Regular cardiac myocyte (primary cell): ENCODE measurements around the gene TM9SF1. TPM values are rescaled to one million over a fixed set of nuclear protein-coding genes. Genes with fewer than 3 reads are reported as not detected.

ENCODE experiments used
- total RNA-seq: library from RNA; depleted of rRNA; stranded (reverse); fragments of >200 nt; gene quantifications from 2 replicates; pipeline ENCODE4 v1.2.3, GENCODE V29; 2014

Gene TM9SF1
- total RNA-seq, result 78.4 and 80.1 TPM in 2 replicates

DNA sequence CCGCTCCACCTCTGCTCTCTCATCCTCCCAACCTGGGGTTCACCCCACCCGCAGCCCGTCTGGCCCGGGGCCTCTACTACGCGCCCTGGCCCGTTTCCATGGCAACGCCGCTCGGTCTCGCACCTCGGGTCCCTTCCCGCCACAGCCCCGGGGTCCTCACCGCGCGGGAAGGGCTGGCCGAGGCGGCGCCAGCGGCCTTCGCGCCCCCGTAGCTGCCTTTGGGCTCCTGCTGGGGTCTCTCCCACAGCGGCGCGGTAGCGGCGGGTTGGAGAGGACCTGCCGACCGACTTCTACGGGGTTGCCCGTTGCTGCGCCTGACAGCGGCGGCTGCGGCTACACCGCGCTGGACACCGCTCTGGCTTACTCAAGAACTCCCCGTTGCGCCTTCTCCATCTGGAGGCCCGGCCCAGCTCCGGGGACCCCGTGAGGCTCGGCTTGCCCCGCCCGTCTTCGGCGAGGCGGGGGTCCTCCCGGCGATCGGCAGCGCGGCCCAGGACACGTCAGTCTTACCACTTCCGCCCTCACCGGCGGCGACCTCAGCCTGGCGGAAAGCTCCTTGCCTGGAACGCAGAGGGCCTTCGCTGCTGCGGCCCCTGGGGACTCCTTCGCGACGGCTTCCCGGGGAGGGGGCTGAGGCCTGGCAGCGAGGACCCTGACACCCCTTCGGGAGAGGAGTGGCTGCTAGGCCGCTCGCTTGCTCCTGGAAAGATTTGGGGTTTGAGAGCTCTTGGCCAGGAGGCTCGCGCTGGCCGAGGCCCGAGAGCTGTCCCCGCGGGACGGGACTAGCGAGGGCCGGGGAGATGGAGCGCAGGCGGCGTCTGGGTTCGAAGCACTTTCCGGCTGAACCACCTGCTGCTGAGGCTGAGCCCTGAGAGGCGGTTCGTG lies at the start of gene TM9SF1:
Gene TM9SF1, minus strand, starts transcription at position 256 of the 885 bp plus-strand sequence. CDS start 422 bp downstream, outside the sequence.

GRCh38 chr14:24232645-24233537 lies 37.6 kb upstream of the TM9SF1 start, which contains the start of gene GMPR2:
Gene GMPR2 (plus strand): TSS chr14:24232929. CDS start chr14:24233254, 325 bp downstream.

DNA sequence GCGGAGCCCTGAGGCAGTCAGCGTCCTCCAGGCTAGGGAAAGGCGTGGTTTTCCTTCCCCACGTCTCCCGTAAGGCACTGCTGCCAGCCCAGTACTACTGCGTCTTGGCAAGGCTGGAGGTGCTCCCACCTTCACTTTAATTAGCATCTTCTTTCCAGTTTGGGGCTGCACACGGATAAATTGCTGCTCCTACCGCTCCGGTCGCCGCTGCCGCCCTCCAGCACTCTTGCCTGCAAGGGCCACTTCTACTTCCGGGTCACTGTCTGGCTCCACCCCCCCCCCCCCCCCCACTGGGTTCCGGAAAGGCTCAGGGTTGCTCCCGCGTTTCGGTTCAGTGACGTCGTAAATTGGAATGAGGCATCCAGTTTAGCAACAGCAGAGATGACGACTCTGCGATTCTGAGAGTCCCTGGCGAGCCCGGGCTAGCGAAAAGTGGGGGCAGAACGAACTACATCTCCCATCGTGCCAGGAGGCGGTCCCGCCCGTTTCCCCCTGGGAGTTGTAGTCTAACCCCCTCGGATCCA lies 36.9 kb upstream of the TM9SF1 start, which contains the start of gene NEDD8:
Gene NEDD8, minus strand, starts transcription at position 247 of the 524 bp plus-strand sequence. Its CDS starts 100 bp downstream, at position 147.

DNA sequence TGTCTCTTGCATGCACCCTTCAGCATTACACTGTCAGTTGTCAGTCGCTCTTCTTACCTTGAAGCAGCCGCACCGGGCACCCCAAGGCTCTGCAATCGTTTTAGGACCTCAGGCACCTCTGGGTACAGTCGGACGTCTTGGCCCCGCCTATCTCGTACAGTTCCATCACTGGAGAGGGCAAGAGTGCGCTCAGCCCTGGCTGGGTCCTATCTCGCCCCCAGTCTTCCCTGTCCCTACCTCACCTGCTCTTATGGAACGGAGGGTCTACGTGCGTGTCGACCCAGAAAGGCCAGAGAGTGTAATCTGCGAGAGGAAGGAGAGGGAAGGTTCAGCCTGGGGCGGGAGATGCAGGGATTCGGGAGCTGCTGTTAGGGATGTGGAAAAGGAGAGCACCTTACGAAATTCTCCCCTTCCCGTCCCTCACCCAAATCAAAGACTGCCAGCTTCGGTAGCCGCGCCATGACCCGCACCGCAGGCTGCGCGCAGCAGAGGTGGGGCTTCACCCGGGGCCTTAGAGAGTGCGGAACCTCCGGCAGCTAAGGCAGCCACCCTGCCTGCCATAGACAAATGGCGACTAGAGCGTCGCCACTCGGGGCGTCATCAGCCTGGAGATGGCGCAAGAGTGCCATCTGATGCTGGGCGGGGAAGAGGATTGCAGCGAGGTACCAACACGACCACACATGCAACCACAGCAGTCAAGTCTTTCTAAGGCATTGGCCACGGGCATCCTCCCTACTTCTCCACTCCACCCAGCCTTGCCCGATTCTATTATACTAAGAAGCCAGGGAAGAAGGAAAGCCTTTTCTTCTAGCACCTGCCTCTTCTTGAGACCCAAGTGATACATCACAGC lies 20.5 kb upstream of the TM9SF1 start, which contains the start of gene MDP1:
Gene MDP1, minus strand, starts transcription at position 572 of the 850 bp plus-strand sequence. Its CDS starts 111 bp downstream, at position 461.

GRCh38 chr14:24212924-24213865 lies 18.0 kb upstream of the TM9SF1 start, which contains the start of gene CHMP4A:
Gene CHMP4A (minus strand): TSS chr14:24213488. CDS start chr14:24213439, 49 bp downstream.

GRCh38 chr14:24188251-24189058 lies 6.8 kb downstream of the TM9SF1 start, which contains the start of gene IPO4:
Gene IPO4 (minus strand): TSS chr14:24188816. CDS start chr14:24188787, 29 bp downstream.

DNA sequence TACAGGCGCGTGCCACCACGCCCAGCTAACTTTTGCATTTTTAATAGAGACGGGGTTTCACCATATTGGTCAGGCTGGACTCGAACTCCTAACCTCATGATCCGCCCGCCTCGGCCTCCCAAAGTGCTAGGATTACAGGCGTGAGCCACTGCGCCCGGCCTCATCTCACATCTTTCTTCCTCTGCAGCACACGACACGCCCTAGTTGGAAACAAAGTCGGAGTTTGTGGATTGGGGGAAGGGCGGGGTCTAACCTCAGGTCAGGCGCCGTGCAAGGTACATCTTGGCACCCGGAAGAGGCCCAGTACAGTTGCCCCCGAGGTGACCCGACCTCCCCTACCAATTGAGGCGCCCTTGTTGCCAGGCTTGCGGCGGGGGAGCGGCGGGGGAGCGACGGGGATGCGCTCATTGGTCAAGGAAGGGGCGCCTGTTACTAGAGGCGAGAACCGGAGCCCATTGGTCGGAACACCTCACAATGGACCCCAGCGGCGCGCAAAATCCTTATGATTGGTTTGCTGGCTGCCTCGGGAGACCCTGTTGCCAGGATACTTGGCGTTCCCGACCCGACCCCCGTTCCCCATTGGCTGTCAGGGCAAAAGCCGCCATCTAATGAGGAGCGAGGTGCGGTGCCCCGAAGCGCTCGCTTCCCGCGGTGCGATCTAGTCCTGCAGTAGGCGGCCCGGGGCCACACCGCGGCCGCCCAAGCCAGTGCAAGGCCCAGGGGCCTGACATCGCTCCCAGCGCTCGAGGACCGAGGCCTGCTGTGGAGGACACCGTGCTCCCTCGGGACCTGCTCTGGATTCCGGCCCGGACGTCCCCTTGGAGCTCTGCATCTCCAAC lies 23.6 kb downstream of the TM9SF1 start, which contains the start of gene REC8:
Gene REC8, plus strand, starts transcription at position 659 of the 839 bp plus-strand sequence. CDS start 473 bp downstream, outside the sequence.

GRCh38 chr14:24160850-24161804 lies 34.1 kb downstream of the TM9SF1 start, which contains the start of gene IRF9:
Gene IRF9 (plus strand): TSS chr14:24161265. CDS start chr14:24162145, 880 bp downstream.

GRCh38 chr14:24146978-24147760 lies 48.1 kb downstream of the TM9SF1 start, which contains the start of gene RNF31:
Gene RNF31 (plus strand): TSS chr14:24147498. CDS start chr14:24147699, 201 bp downstream.

DNA sequence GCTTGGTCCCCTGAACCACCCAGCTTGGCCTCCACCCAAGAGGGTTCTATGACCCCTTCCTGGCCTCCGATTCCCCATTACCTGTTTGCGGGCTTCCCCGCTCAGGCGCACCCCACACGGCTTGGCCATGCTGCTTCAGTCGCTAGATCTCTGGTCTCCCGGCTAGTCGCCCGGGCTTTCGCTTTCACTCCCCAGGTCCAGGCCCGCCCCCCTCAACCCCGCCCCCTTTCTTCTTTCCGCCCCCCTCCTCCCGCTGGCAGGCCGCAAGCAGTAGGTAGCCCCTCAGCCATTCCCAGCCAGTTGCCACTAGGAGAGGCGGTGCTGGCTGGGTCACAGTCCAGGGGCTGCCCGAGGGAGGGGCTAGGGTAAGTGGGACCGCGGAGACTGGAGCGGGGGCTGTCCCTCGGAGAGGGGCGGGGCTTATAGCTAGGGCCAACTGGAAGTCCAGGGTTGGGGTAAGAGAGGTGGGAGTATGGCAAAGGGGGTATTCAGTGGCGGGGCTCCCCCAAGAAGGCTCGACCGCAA lies 48.7 kb downstream of the TM9SF1 start, which contains the start of gene PSME2:
Gene PSME2, minus strand, starts transcription at position 158 of the 525 bp plus-strand sequence. Its CDS starts 29 bp downstream, at position 129.

DNA sequence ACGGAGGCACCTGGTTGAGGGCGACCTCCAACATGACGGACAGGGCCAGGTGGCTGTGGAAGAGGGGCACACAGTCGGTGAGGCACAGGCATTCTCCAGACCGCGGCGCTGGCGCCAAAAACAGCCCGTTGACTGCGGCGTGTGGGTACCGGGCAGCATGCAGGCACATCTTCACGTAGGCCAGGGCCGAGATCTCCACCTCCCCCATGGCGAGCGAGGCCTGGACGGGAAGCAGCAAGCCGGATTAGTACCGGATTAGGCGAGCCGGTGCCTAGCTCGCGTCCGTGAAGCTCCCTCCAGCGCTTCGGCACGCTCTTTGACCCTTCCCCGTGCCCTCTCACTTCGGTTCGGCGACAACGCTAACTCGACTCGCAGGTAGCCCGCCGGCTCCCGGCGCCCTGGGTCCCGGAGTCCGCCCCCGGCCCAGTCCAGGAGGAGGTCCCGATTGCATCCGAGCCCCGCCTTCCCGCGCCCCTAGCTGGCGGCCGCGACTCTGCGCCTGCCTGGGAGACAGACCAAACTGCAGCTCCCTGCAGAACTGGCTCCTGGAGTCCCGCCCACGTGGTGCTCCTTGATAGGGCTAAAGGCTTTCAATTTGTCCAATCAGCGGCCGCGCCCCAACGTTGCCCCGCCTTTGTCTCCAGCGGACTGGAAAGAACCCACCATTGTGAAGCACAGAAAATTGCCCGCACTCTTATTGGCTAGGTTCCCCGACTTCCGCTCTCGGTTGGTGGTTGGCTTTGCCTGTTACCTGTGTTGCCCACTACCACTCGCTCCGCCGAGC lies 54.0 kb downstream of the TM9SF1 start, which contains the start of gene EMC9:
Gene EMC9, minus strand, starts transcription at position 495 of the 784 bp plus-strand sequence. Its CDS starts 287 bp downstream, at position 208.

